Liver (tissue), 3 donors: ENCODE data around the gene FOXN3.

Experiments used
- SP1 ChIP-seq: IDR thresholded peaks from 2 replicates; pipeline ENCODE4 v1.6.1; 2018; ENCODE audit warnings: antibody characterized with exemption, mild to moderate bottlenecking
- TF ChIP-seq, protein P1 (sequence below): fragments of 150-350 bp; IDR thresholded peaks from 2 replicates; pipeline ENCODE4 v1.5.1; 2017; ENCODE audit warnings: improper control_type of control experiment, low read depth, low read length; ENCODE audit not compliant: missing input control
- TF ChIP-seq, protein P2 (sequence below): IDR thresholded peaks from 2 replicates; pipeline ENCODE4 v1.6.1; 2016; ENCODE audit warnings: antibody characterized with exemption, mild to moderate bottlenecking
- donor health status: healthy.
- donor health status: healthy.

DNA sequence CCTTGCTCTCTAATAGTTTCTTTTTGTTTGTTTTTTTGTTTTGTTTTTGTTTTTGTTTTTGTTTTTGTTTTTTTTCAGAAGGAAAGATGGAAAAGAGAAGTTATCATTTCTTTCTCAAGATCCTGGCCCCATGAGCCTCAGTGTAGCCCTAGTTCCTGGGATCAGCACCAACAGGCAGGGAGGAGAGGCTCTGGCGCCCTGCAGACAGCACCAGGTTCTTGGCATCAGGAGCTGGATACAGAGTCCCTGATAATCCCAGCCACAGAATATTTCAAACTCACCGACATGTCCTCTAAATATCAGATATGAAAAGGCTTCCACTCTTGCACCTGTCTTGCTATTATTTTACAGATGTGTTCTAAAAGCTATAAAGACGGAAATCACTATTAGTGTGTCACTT lies 52.7 kb downstream of the FOXN3 start:
- TF ChIP-seq, protein P1, sequence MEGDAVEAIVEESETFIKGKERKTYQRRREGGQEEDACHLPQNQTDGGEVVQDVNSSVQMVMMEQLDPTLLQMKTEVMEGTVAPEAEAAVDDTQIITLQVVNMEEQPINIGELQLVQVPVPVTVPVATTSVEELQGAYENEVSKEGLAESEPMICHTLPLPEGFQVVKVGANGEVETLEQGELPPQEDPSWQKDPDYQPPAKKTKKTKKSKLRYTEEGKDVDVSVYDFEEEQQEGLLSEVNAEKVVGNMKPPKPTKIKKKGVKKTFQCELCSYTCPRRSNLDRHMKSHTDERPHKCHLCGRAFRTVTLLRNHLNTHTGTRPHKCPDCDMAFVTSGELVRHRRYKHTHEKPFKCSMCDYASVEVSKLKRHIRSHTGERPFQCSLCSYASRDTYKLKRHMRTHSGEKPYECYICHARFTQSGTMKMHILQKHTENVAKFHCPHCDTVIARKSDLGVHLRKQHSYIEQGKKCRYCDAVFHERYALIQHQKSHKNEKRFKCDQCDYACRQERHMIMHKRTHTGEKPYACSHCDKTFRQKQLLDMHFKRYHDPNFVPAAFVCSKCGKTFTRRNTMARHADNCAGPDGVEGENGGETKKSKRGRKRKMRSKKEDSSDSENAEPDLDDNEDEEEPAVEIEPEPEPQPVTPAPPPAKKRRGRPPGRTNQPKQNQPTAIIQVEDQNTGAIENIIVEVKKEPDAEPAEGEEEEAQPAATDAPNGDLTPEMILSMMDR: no peak
- TF ChIP-seq, protein P2, sequence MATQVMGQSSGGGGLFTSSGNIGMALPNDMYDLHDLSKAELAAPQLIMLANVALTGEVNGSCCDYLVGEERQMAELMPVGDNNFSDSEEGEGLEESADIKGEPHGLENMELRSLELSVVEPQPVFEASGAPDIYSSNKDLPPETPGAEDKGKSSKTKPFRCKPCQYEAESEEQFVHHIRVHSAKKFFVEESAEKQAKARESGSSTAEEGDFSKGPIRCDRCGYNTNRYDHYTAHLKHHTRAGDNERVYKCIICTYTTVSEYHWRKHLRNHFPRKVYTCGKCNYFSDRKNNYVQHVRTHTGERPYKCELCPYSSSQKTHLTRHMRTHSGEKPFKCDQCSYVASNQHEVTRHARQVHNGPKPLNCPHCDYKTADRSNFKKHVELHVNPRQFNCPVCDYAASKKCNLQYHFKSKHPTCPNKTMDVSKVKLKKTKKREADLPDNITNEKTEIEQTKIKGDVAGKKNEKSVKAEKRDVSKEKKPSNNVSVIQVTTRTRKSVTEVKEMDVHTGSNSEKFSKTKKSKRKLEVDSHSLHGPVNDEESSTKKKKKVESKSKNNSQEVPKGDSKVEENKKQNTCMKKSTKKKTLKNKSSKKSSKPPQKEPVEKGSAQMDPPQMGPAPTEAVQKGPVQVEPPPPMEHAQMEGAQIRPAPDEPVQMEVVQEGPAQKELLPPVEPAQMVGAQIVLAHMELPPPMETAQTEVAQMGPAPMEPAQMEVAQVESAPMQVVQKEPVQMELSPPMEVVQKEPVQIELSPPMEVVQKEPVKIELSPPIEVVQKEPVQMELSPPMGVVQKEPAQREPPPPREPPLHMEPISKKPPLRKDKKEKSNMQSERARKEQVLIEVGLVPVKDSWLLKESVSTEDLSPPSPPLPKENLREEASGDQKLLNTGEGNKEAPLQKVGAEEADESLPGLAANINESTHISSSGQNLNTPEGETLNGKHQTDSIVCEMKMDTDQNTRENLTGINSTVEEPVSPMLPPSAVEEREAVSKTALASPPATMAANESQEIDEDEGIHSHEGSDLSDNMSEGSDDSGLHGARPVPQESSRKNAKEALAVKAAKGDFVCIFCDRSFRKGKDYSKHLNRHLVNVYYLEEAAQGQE: no peak
- no peak for TF ChIP-seq SP1
